Endothelial cell (in vitro differentiated cells): ENCODE data around the gene EIF4G3. TPM values are rescaled to one million over a fixed set of nuclear protein-coding genes. Genes with fewer than 3 reads are reported as not detected.
"Not testable (repeated sequence)": the region's sequence is repeated elsewhere in the genome, so short reads cannot be mapped to it uniquely, and the experiment has no call there.

Experiments
- DNase-seq: peaks from one replicate; pipeline ENCODE4 v3.0.0; 2021; ENCODE audit warnings: low spot score
- H3K27ac Mint-ChIP-seq: one replicate; pipeline ENCODE4 v1.8.0; 2021; ENCODE audit warnings: mixed read lengths, inconsistent platforms; ENCODE audit not compliant: unreplicated experiment
- H3K27me3 Mint-ChIP-seq: one replicate; pipeline ENCODE4 v1.8.0; 2021; ENCODE audit warnings: mild to moderate bottlenecking, moderate library complexity, mixed read lengths, inconsistent platforms; ENCODE audit not compliant: unreplicated experiment
- H3K36me3 Mint-ChIP-seq: one replicate; pipeline ENCODE4 v1.8.0; 2021; ENCODE audit warnings: mild to moderate bottlenecking, low read depth, mixed read lengths, inconsistent platforms; ENCODE audit not compliant: unreplicated experiment
- H3K4me1 Mint-ChIP-seq: one replicate; pipeline ENCODE4 v1.8.0; 2021; ENCODE audit warnings: mild to moderate bottlenecking, mixed read lengths, inconsistent platforms; ENCODE audit not compliant: unreplicated experiment
- H3K4me3 Mint-ChIP-seq: one replicate; pipeline ENCODE4 v1.8.0; 2021; ENCODE audit warnings: mild to moderate bottlenecking, mixed read lengths, inconsistent platforms; ENCODE audit not compliant: unreplicated experiment
- H3K9me3 Mint-ChIP-seq: one replicate; pipeline ENCODE4 v1.8.0; 2021; ENCODE audit warnings: mixed read lengths, inconsistent platforms; ENCODE audit not compliant: unreplicated experiment
- total RNA-seq: library from RNA; stranded (reverse); fragmentation: NEBNext Ultra II Directional; extraction: Animal tissue kit (Norgen Biotek cat#: 25700); gene quantifications from one replicate; pipeline ENCODE4 v1.2.1, GENCODE V29; 2021; ENCODE audit not compliant: unreplicated experiment
- TF ChIP-seq, protein P1 (sequence below): fragments of 200-600 bp; sonication (generic); IDR thresholded peaks from one replicate; pipeline ENCODE4 v1.5.0; 2021; ENCODE audit warnings: antibody characterized with exemption; ENCODE audit not compliant: unreplicated experiment

The EIF4G3 gene
- total RNA-seq, 1 donor from 2014 or later, result 87.6 TPM

DNA sequence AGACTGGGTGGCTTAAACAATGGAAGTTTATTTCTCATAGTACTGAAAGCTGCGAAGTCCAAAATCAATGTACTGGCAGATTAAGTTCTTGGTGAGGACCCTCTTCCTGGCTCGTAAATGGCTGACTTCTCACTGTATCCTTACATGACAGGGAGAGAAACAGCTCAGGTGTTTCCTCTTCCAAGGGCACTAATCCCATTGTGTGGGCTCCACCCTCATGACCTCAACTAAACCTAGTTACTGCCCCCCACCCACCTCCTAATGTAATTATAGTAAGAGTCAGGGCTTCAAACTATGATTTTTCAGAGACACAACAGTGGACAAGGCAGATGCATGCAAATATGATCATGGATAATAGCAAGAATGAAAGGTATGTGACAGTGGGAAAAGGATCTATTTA lies 308.4 kb downstream of the EIF4G3 start:
- Mint-ChIP-seq H3K4me3 (no peak overlapping the region), H3K9me3 (no peaks in the 10 kb centered on the region), H3K27me3 (no peaks in the 10 kb centered on the region), H3K4me1 (peaks cover 2% of the 10 kb centered on the region), H3K36me3 (peaks cover 11% of the 10 kb centered on the region), H3K27ac (no peak overlapping the region)
- TF ChIP-seq, protein P1, sequence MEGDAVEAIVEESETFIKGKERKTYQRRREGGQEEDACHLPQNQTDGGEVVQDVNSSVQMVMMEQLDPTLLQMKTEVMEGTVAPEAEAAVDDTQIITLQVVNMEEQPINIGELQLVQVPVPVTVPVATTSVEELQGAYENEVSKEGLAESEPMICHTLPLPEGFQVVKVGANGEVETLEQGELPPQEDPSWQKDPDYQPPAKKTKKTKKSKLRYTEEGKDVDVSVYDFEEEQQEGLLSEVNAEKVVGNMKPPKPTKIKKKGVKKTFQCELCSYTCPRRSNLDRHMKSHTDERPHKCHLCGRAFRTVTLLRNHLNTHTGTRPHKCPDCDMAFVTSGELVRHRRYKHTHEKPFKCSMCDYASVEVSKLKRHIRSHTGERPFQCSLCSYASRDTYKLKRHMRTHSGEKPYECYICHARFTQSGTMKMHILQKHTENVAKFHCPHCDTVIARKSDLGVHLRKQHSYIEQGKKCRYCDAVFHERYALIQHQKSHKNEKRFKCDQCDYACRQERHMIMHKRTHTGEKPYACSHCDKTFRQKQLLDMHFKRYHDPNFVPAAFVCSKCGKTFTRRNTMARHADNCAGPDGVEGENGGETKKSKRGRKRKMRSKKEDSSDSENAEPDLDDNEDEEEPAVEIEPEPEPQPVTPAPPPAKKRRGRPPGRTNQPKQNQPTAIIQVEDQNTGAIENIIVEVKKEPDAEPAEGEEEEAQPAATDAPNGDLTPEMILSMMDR, result no peak
- DNase-seq, result no peak

DNA sequence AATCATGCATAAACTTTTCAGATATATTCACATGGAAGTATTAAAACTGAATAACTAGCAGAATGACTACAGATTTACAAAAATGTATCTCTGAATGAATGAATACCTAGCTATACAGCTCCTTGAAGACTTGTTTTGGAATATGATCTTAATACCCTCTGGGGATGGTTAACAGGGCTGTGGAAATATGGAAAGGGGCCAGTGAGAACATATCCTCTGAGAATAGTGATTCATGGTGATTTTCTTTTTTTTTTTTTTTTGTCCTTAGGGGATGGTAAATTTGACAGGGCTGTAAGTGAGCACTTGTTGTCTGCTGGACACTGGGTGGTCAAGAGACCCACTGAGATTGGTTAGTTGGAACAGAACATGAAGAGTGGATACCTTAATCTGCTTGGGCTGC lies 308.9 kb downstream of the EIF4G3 start:
- Mint-ChIP-seq H3K4me1 (peaks cover 2% of the 10 kb centered on the region), H3K27ac (no peak overlapping the region), H3K4me3 (no peak overlapping the region), H3K27me3 (no peaks in the 10 kb centered on the region), H3K36me3 (peaks cover 11% of the 10 kb centered on the region), H3K9me3 (no peaks in the 10 kb centered on the region)
- TF ChIP-seq, protein P1, result no peak
- no peak for DNase-seq

DNA sequence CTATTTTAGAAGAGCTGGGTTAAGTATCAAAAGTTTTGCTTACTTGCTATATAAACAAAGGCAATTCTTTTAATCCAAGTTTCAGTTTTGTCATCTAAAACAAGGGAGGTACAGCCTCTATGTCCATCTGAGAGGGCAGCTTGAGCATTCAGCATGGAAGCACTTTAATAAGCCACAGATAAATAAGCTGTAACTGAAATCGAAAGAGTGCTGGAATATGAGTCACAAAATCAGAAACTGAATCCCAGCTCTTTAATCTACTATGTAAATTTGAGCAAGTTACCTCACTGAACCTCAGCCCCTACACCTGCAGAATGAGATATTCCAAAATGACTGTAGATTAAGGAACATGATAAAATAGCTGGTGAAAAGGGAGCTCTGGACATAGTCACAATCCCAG lies 309.6 kb downstream of the EIF4G3 start:
- Mint-ChIP-seq H3K4me1 (peaks cover 2% of the 10 kb centered on the region), H3K27ac (no peak overlapping the region), H3K9me3 (no peaks in the 10 kb centered on the region), H3K27me3 (no peaks in the 10 kb centered on the region), H3K4me3 (no peak overlapping the region), H3K36me3 (peaks cover 11% of the 10 kb centered on the region)
- no peak for DNase-seq
- TF ChIP-seq, protein P1, result no peak

DNA sequence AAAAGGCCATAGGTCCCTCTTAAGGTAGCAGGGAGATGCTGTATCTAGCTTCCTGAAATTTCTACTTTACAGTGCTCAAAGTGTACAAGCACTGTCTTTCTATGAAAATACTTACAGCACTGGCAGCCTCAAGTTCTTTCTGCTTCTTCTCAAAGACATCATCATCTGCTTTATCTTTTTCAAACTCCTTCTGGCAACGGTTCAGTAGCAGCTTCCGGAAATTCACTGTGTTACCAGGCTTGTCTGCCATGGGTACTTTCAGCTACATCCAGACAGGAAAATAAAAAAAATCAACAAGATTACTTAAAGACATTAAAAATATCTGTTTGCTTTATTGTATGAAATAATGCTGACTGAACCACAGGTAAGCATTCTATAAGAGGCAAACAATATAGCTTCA lies 311.7 kb downstream of the EIF4G3 start:
- DNase-seq, result no peak
- Mint-ChIP-seq H3K4me1 (no peaks in the 10 kb centered on the region), H3K4me3 (no peak overlapping the region), H3K27me3 (no peaks in the 10 kb centered on the region), H3K36me3 (peaks cover 23% of the 10 kb centered on the region), H3K9me3 (no peaks in the 10 kb centered on the region), H3K27ac (no peak overlapping the region)
- TF ChIP-seq, protein P1, result no peak

DNA sequence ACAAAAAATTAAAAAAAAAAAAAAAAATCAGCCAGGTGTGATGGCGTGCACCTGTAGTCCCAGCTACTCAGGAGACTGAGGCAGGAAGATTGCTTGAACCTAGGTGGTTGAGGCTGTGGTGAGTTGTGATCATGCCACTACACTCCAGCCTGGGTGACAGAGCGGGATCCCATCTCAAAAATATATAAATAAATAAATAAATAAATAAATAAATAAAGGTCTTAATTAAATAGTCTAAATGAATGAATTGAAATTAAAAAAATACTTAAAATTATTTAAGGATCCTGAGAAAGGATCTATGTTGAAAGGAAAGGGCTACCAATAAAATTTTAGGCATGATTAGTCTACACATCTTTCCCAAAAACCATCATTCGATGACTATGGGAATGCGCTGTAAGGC lies 322.2 kb downstream of the EIF4G3 start:
- H3K4me3 Mint-ChIP-seq, result no peak overlapping the region
- no peak overlapping the region for H3K27ac Mint-ChIP-seq
- H3K27me3 Mint-ChIP-seq, result peaks cover 4% of the 10 kb centered on the region
- H3K4me1 Mint-ChIP-seq, result no peaks in the 10 kb centered on the region
- H3K9me3 Mint-ChIP-seq, result no peaks in the 10 kb centered on the region
- TF ChIP-seq, protein P1, result no peak
- H3K36me3 Mint-ChIP-seq, result peaks cover 24% of the 10 kb centered on the region
- no peak for DNase-seq

DNA sequence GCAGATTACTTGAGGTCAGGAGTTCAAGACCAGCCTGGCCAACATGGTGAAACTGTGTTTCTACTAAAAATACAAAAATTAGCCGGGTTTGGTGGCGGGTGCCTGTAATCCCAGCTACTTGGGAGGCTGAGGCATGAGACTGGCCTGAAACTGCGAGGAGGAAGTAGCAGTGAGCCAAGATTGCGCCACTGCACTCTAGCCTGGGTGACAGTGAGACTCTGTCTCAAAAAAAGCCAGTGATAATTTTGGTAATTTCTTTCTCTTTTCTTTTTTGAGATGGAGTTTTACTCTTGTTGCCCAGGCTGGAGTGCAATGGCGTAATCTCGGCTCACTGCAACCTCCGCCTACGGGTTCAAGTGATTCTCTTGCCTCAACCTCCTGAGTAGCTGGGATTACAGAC lies 324.9 kb downstream of the EIF4G3 start:
- H3K36me3 Mint-ChIP-seq, result peaks cover 29% of the 10 kb centered on the region
- DNase-seq, H3K27me3 Mint-ChIP-seq, H3K4me1 Mint-ChIP-seq, H3K9me3 Mint-ChIP-seq, H3K4me3 Mint-ChIP-seq, H3K27ac Mint-ChIP-seq: not testable (repeated sequence)
